ENCODE data around the gene SF3A2.

SF3A2 gene

DNA sequence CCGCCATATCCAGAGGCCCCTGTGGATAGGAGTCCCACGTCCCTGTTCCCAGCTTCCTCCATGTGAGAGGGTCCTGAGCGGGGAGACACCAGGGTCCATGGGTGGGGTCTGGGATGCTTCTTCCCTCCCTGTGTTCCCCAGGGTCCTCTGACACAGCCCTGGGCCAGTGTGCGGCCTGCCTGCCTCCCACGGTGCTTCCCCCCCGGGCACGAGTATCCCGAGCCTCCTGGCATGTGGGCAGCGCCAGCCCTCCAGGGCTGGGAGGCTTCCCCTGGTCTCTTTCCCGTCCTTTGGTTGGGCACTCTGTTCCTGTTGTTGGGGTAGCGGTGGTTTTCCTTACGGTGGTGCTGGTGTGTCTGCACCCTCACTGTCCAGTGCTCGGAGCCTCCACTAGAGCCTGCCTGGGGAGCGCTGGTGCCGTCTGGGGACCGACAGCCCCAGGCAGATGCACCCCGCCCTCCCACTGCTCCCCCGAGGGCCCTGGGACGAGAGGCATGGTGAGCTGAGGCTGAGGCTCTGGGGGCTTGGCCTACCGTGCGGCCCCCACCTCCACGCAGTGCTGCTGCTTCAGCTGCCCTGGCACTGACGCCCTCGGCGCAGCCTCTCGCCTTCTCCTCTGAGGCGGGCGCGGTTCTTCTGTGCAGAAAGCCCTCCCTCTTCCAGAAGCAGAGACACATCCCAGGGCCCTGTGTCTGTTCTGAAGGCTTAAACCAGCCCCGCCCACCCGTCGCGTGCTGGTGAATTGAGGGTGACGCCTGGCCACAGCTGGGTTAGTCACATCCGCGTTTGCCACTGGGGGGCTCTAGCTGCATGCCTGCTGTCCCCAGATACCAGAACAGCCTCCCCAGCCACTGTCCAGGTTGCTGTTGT, 28.4 kb upstream of the SF3A2 start:
- H3K27me3 ChIP-seq (ENCODE audit: control insufficient read depth in 1 of 2, insufficient read depth in 2 of 2, low read length in 2 of 2): no peaks in the 10 kb centered on the region
- peaks cover 24 to 73% of the 10 kb centered on the region in 2 donors for H3K36me3 ChIP-seq (ENCODE audit: control insufficient read depth in 1 of 2, insufficient read depth in 2 of 2, low read length in 2 of 2)
- no peak overlapping the region for H3K27ac ChIP-seq (ENCODE audit: low read depth, low read length)

DNA sequence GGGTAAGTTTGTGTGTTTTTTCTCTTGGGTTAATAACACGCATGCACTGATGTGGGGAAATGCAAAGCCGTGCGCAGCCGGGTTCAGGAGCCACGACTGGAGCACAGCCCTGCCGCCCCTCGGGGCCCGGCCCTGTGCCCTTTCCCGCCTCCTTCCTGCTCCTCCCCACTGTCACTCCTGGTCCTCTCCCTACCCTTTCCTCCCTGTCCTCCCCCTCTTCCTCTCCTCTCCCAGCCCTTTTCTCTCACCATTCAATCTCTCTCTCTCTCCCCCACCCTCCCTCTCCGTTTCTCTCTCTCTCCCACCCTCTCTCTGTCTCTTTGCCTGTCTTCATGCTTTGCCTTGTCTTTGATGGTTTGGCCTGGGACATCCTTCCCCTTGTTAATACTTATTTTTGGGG, 27.6 kb upstream of the SF3A2 start:
- no peak overlapping the region for H3K27ac ChIP-seq (ENCODE audit: low read depth, low read length)
- peaks cover 20 to 67% of the 10 kb centered on the region in 2 donors for H3K36me3 ChIP-seq (ENCODE audit: control insufficient read depth in 1 of 2, insufficient read depth in 2 of 2, low read length in 2 of 2)
- no peaks in the 10 kb centered on the region for H3K27me3 ChIP-seq (ENCODE audit: control insufficient read depth in 1 of 2, insufficient read depth in 2 of 2, low read length in 2 of 2)
- H3K9me3 ChIP-seq (ENCODE audit: control insufficient read depth in 1 of 2, low read length in 2 of 2): no peaks in the 10 kb centered on the region
- H3K4me1 ChIP-seq (ENCODE audit: control insufficient read depth in 1 of 2, insufficient read depth in 2 of 2, low read length in 2 of 2): peaks cover 16 to 21% of the 10 kb centered on the region in 2 donors
- no peak overlapping the region for H3K9ac ChIP-seq (ENCODE audit: low read depth in 1 of 2, low read length in 2 of 2)
- no peak overlapping the region for H3K4me3 ChIP-seq (ENCODE audit: low read depth in 1 of 2, low read length in 2 of 2)

More for the DNA sequence above, 28.4 kb upstream of the SF3A2 start:
- no peak overlapping the region for H3K9ac ChIP-seq (ENCODE audit: low read depth in 1 of 2, low read length in 2 of 2)
- peaks cover 8 to 14% of the 10 kb centered on the region in 2 donors for H3K4me1 ChIP-seq (ENCODE audit: control insufficient read depth in 1 of 2, insufficient read depth in 2 of 2, low read length in 2 of 2)
- H3K9me3 ChIP-seq (ENCODE audit: control insufficient read depth in 1 of 2, low read length in 2 of 2): no peaks in the 10 kb centered on the region
- H3K4me3 ChIP-seq (ENCODE audit: low read depth in 1 of 2, low read length in 2 of 2): no peak overlapping the region

DNA sequence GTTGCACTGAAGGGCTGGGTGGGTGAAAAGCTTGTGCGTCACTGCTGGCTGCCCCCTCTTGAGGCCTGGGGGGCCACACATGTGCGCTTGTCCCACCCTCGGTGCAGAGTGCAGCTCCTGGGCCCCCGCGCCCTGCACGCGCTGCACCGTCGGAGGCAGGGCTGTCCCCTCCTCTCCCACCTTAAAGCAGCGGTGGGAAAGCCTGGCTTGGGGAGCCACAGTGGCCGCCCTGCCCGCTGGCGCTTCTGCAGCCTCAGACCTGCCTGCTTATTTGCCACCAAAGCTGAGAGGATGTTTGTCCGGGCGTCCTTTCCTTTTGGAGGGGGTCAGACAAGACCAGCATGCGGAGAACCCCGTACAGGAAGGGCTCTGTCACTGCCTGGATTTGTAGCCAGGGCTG, 27.2 kb upstream of the SF3A2 start:
- Histone ChIP-seq H3K27ac (ENCODE audit: low read depth, low read length) (no peak overlapping the region), H3K27me3 (ENCODE audit: control insufficient read depth in 1 of 2, insufficient read depth in 2 of 2, low read length in 2 of 2) (no peaks in the 10 kb centered on the region), H3K9ac (ENCODE audit: low read depth in 1 of 2, low read length in 2 of 2) (no peak overlapping the region), H3K4me1 (ENCODE audit: control insufficient read depth in 1 of 2, insufficient read depth in 2 of 2, low read length in 2 of 2) (peaks cover 16 to 21% of the 10 kb centered on the region in 2 donors), H3K4me3 (ENCODE audit: low read depth in 1 of 2, low read length in 2 of 2) (no peak overlapping the region), H3K36me3 (ENCODE audit: control insufficient read depth in 1 of 2, insufficient read depth in 2 of 2, low read length in 2 of 2) (peaks cover 24 to 67% of the 10 kb centered on the region in 2 donors), H3K9me3 (ENCODE audit: control insufficient read depth in 1 of 2, low read length in 2 of 2) (no peaks in the 10 kb centered on the region)

DNA sequence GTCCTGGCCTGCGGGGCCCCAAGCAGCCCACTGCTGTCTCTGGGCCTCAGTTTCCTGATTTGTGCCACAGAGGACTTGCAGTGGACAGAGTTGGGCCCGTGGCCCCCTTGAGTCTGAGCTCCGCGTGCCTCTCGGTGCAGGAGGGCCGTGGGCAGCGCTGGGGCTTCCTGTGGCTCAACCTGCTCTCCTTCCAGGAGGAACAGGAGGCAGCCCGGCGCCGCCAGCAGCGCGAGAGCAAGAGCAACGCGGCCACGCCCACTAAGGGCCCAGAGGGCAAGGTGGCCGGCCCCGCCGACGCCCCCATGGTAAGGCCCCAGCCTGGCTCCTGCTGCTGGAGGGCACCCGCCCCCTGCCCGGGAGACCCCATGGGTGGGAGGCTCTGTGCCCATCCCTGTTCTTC, 26.4 kb upstream of the SF3A2 start:
- no peak overlapping the region for H3K9ac ChIP-seq (ENCODE audit: low read depth in 1 of 2, low read length in 2 of 2)
- H3K27ac ChIP-seq (ENCODE audit: low read depth, low read length): no peak overlapping the region
- peaks cover 30 to 72% of the 10 kb centered on the region in 2 donors for H3K36me3 ChIP-seq (ENCODE audit: control insufficient read depth in 1 of 2, insufficient read depth in 2 of 2, low read length in 2 of 2)
- H3K4me1 ChIP-seq (ENCODE audit: control insufficient read depth in 1 of 2, insufficient read depth in 2 of 2, low read length in 2 of 2): peaks cover 16 to 21% of the 10 kb centered on the region in 2 donors
- H3K27me3 ChIP-seq (ENCODE audit: control insufficient read depth in 1 of 2, insufficient read depth in 2 of 2, low read length in 2 of 2): no peaks in the 10 kb centered on the region
- H3K9me3 ChIP-seq (ENCODE audit: control insufficient read depth in 1 of 2, low read length in 2 of 2): no peaks in the 10 kb centered on the region
- no peak overlapping the region for H3K4me3 ChIP-seq (ENCODE audit: low read depth in 1 of 2, low read length in 2 of 2)

DNA sequence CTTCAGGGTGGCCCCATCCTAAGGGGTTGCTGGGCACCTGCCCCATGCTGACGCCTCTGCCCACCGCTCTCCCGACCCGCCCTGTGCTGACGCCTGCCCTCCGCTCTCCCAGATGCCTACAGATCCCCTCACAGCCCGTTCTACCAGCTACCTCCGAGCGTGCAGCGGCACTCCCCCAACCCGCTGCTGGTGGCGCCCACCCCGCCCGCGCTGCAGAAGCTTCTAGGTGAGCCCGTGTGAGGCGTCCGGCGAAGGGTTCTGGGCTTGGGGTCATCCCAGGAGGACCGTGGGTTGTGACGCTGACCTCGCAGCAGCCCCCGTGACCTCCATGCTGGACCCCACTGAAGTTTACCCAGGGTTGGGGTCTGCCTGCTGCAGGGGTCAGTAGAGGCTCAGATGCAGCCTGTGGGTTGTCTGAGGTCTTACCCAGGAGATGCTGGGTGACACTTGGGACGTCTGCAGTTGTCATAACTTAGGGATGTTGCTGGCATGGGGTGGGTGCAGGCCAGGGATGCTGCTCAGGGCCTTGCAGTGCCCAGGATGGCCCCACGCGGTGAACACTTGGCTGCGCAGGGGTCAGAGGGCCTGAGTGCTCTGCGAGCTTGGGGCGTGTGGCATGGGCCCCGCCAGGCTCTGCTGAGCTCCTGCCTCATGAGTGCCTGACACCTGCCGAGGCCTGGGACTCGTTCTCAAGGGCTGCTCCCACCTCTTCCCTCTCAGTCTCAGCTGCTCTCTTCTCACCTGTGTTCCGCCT, 25.5 kb upstream of the SF3A2 start:
- peaks cover 16 to 21% of the 10 kb centered on the region in 2 donors for H3K4me1 ChIP-seq (ENCODE audit: control insufficient read depth in 1 of 2, insufficient read depth in 2 of 2, low read length in 2 of 2)
- H3K36me3 ChIP-seq (ENCODE audit: control insufficient read depth in 1 of 2, insufficient read depth in 2 of 2, low read length in 2 of 2): peaks cover 38 to 73% of the 10 kb centered on the region in 2 donors
- H3K4me3 ChIP-seq (ENCODE audit: low read depth in 1 of 2, low read length in 2 of 2): no peak overlapping the region
- no peak overlapping the region for H3K9ac ChIP-seq (ENCODE audit: low read depth in 1 of 2, low read length in 2 of 2)
- no peak overlapping the region for H3K27ac ChIP-seq (ENCODE audit: low read depth, low read length)
- H3K9me3 ChIP-seq (ENCODE audit: control insufficient read depth in 1 of 2, low read length in 2 of 2): no peaks in the 10 kb centered on the region
- no peaks in the 10 kb centered on the region for H3K27me3 ChIP-seq (ENCODE audit: control insufficient read depth in 1 of 2, insufficient read depth in 2 of 2, low read length in 2 of 2)

GRCh38 chr19:2212861-2213711, 23.5 kb upstream of the SF3A2 start:
- no peaks in the 10 kb centered on the region for H3K27me3 ChIP-seq (ENCODE audit: control insufficient read depth in 1 of 2, insufficient read depth in 2 of 2, low read length in 2 of 2)
- H3K9ac ChIP-seq (ENCODE audit: low read depth in 1 of 2, low read length in 2 of 2): peak overlapping the region; percentile 43 to 54
- H3K9me3 ChIP-seq (ENCODE audit: control insufficient read depth in 1 of 2, low read length in 2 of 2): no peaks in the 10 kb centered on the region
- peak overlapping the region; percentile 90 for H3K27ac ChIP-seq (ENCODE audit: low read depth, low read length)
- peaks cover 16 to 19% of the 10 kb centered on the region in 2 donors for H3K4me1 ChIP-seq (ENCODE audit: control insufficient read depth in 1 of 2, insufficient read depth in 2 of 2, low read length in 2 of 2)
- peaks cover 52 to 77% of the 10 kb centered on the region in 2 donors for H3K36me3 ChIP-seq (ENCODE audit: control insufficient read depth in 1 of 2, insufficient read depth in 2 of 2, low read length in 2 of 2)
- H3K4me3 ChIP-seq (ENCODE audit: low read depth in 1 of 2, low read length in 2 of 2): peak overlapping the region; percentile 32 to 40

GRCh38 chr19:2213799-2214198, 22.8 kb upstream of the SF3A2 start:
- Histone ChIP-seq H3K4me1 (ENCODE audit: control insufficient read depth in 1 of 2, insufficient read depth in 2 of 2, low read length in 2 of 2) (peaks cover 16% of the 10 kb centered on the region in 2 donors), H3K9me3 (ENCODE audit: control insufficient read depth in 1 of 2, low read length in 2 of 2) (no peaks in the 10 kb centered on the region), H3K9ac (ENCODE audit: low read depth in 1 of 2, low read length in 2 of 2) (peak overlapping the region; percentile 43 to 51), H3K27ac (ENCODE audit: low read depth, low read length) (no peak overlapping the region), H3K27me3 (ENCODE audit: control insufficient read depth in 1 of 2, insufficient read depth in 2 of 2, low read length in 2 of 2) (no peaks in the 10 kb centered on the region), H3K36me3 (ENCODE audit: control insufficient read depth in 1 of 2, insufficient read depth in 2 of 2, low read length in 2 of 2) (peaks cover 52 to 76% of the 10 kb centered on the region in 2 donors), H3K4me3 (ENCODE audit: low read depth in 1 of 2, low read length in 2 of 2) (peak overlapping the region; percentile 32 to 40)

GRCh38 chr19:2214251-2214650, 22.4 kb upstream of the SF3A2 start:
- H3K4me3 ChIP-seq (ENCODE audit: low read depth in 1 of 2, low read length in 2 of 2): peak overlapping the region in 1 of 2 donors; percentile 40
- no peak overlapping the region for H3K27ac ChIP-seq (ENCODE audit: low read depth, low read length)
- H3K36me3 ChIP-seq (ENCODE audit: control insufficient read depth in 1 of 2, insufficient read depth in 2 of 2, low read length in 2 of 2): peaks cover 48 to 78% of the 10 kb centered on the region in 2 donors
- no peaks in the 10 kb centered on the region for H3K9me3 ChIP-seq (ENCODE audit: control insufficient read depth in 1 of 2, low read length in 2 of 2)
- no peaks in the 10 kb centered on the region for H3K27me3 ChIP-seq (ENCODE audit: control insufficient read depth in 1 of 2, insufficient read depth in 2 of 2, low read length in 2 of 2)
- peaks cover 16% of the 10 kb centered on the region in 2 donors for H3K4me1 ChIP-seq (ENCODE audit: control insufficient read depth in 1 of 2, insufficient read depth in 2 of 2, low read length in 2 of 2)
- H3K9ac ChIP-seq (ENCODE audit: low read depth in 1 of 2, low read length in 2 of 2): no peak overlapping the region

- Histone ChIP-seq H3K4me3 (ENCODE audit: low read depth in 1 of 2, low read length in 2 of 2) (no peak overlapping the region), H3K4me1 (ENCODE audit: control insufficient read depth in 1 of 2, insufficient read depth in 2 of 2, low read length in 2 of 2) (peaks cover 16% of the 10 kb centered on the region in 2 donors), H3K9me3 (ENCODE audit: control insufficient read depth in 1 of 2, low read length in 2 of 2) (no peaks in the 10 kb centered on the region), H3K27me3 (ENCODE audit: control insufficient read depth in 1 of 2, insufficient read depth in 2 of 2, low read length in 2 of 2) (no peaks in the 10 kb centered on the region), H3K9ac (ENCODE audit: low read depth in 1 of 2, low read length in 2 of 2) (no peak overlapping the region), H3K36me3 (ENCODE audit: control insufficient read depth in 1 of 2, insufficient read depth in 2 of 2, low read length in 2 of 2) (peaks cover 50 to 78% of the 10 kb centered on the region in 2 donors), H3K27ac (ENCODE audit: low read depth, low read length) (no peak overlapping the region)
Measured at GRCh38 chr19:2215281-2215751, 21.3 kb upstream of the SF3A2 start.
